GM11168 (cell line): ENCODE data around the gene POLA1.

ENCODE experiments used
- in situ Hi-C: fragments of 300-500 bp; cut with MboI; formaldehyde crosslinking; loops from one replicate; pipeline ENCODE4 v1.12.0; 2022; ENCODE audit warnings: low sequenced_read_pairs; ENCODE audit not compliant: unreplicated experiment

POLA1 gene

GRCh38 chrX:24874604-24875247 lies 181.0 kb downstream of the POLA1 start:
- in situ Hi-C loops, result no loop called here

DNA sequence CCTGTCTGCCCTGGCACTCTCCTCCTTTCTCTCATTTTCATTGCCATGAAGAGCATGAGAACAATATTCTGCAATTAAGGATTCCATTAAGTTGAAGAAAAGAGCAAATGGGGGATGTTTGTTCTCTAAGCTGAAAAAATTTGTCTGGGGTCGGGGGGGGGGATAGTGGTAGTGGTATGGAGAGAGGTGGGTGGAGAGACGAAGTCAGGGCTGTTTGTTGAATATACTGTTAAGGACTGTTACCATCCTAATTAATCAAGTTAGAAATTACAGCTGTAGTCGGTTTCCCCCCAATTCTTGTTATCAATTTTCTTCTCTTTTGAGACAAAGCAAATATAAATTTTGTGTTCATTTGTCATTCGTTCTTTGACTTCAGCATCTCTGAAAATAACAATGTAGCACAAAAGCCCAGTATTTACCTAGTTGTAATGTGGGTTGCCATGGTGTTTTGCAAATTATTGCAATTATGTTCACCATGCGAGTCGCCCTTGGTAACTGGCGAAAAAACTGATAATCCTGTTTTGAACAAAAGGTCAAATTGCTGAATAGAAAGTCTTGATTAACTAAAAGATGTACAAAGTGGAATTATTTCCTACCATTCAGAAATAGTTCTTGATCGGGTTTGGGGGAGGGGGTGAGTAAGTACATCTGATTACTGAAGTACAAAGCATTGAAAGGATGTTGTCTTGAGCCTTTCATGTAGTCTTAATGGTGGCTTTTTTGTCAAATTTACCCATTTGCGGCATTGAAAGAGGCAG lies 183.0 kb downstream of the POLA1 start:
- in situ Hi-C loops, result no loop called here

- in situ Hi-C loops, result no loop called here
Measured at GRCh38 chrX:24877288-24877664, 183.6 kb downstream of the POLA1 start.

GRCh38 chrX:24877854-24878650 lies 184.3 kb downstream of the POLA1 start:
- in situ Hi-C loops, result no loop called here

DNA sequence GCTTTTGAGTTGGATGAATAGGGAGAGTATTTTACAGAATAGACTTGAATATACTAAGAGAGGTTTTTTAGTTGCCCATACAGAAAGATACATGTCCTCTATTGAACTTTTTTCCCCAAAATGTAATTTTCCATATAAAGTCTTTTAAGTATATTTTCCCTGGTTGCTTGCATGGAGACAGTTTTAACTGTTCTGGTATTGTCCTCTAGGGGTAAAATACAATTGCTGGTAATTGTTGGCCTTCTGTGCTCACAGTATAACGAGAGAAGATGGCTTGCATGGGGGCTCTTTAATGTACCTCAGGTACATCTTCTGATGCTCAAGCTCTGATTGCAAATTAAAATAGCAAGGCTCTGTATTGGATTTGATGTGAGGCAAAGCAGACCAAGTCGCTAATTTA lies 186.0 kb downstream of the POLA1 start:
- in situ Hi-C loops, result no loop called here

- in situ Hi-C loops, result no loop called here
Measured at GRCh38 chrX:24886916-24887315, 193.2 kb downstream of the POLA1 start.

DNA sequence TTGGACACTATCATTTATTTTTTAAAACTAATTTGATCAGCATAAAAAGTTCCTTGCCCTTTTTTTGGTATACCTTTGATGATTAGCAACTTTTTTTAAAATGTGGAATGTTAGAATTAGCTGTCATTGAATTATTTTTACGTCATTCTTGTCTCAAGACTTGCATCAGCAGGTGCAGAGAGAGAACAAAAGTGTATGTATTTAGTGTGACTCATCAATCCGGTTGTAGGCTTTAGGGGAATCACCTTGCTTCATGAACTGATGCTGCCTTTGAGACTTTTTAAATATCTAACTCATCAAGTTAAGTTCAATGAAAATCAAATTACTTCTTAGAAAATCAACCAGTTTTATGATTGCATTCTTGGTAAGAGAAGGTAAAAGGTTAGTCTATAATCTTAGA lies 197.0 kb downstream of the POLA1 start:
- in situ Hi-C loops, result no loop called here

GRCh38 chrX:24899391-24899790 lies 205.7 kb downstream of the POLA1 start:
- in situ Hi-C loops, result no loop called here

GRCh38 chrX:24900234-24900633 lies 206.5 kb downstream of the POLA1 start:
- in situ Hi-C loops, result no loop called here

DNA sequence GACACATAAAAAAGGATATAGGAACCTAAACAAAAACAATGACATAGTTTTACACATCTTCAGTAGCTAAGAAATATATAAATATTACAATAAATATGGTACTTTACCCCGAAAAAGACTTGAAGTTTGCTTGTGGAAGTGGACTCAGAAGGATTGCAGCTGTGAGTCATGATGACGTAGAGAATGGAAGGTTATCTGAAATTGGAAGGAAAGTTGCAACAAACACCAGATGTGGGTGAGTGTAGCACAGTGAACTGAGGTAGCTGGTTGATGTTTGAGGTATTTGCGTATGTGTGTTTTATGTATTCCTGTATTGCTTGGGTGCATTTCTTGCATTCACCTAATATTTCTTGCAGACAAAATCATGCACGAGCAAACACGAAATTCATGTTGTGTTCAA lies 209.1 kb downstream of the POLA1 start:
- in situ Hi-C loops, result no loop called here

DNA sequence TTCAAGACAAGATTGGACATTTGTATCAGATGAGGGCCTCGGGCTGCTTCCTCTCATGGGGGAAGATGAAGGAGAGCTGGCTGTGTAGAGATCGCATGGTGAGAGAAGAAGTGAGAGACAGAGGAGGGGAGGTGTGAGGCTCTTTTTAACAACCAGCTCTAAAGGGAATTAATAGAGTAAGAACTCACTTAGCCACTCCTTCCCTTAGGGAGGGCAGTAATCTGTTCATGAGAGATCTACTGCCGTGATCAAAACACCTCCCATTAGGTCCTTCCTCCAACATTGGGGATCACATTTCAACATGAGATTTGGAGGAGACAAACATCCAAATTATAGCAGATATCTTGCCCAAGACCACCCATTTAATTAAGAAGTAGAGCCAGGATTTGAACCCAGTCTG lies 225.0 kb downstream of the POLA1 start:
- in situ Hi-C loops, result no loop called here

- in situ Hi-C loops, result no loop called here
Measured at GRCh38 chrX:24920769-24921168, 227.1 kb downstream of the POLA1 start.

DNA sequence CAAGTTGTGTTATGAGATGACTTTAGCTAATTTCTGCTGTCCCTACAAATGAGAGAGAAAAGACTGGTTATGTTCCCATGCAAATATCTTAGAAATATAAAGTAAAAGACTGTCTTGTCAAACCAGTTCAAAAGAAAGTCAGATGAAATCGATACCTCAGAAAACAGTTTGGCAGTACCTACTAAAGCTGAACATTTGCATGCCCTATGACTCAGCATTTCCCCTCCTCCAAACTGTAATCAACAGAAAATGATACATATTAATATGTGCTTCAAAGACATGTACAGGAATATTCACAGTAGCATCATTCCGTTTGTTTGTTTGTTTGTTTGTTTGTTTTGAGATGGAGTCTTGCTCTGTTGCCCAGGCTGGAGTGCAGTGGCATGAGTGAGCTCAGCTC lies 231.7 kb downstream of the POLA1 start:
- in situ Hi-C loops, result no loop called here

DNA sequence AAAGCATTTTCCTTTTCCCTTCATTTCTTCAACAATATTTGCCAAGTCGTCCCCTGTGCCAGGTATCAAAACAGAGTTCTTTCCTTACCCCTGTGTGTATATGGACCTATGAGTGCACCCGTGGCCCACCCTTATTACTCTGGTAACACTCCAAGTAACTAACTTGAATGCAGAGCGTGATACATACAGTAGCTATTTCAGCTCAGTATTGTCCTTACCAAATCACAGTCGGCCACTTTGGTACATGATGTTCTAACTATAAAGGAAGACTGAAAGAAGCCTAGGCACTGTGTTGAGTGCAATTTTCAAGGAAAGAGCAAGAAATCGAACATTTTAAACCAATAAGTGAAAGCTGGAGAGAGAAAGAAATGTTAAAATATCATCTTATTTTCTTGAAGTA lies 233.7 kb downstream of the POLA1 start:
- in situ Hi-C loops, result no loop called here

- in situ Hi-C loops, result no loop called here
Measured at GRCh38 chrX:24928114-24928513, 234.4 kb downstream of the POLA1 start.

GRCh38 chrX:24934279-24934678 lies 240.6 kb downstream of the POLA1 start:
- in situ Hi-C loops, result no loop called here

GRCh38 chrX:24945009-24945408 lies 251.3 kb downstream of the POLA1 start:
- in situ Hi-C loops, result no loop called here

GRCh38 chrX:24946369-24946768 lies 252.7 kb downstream of the POLA1 start:
- in situ Hi-C loops, result no loop called here

- in situ Hi-C loops, result no loop called here
Measured at GRCh38 chrX:24954732-24955131, 261.0 kb downstream of the POLA1 start.

DNA sequence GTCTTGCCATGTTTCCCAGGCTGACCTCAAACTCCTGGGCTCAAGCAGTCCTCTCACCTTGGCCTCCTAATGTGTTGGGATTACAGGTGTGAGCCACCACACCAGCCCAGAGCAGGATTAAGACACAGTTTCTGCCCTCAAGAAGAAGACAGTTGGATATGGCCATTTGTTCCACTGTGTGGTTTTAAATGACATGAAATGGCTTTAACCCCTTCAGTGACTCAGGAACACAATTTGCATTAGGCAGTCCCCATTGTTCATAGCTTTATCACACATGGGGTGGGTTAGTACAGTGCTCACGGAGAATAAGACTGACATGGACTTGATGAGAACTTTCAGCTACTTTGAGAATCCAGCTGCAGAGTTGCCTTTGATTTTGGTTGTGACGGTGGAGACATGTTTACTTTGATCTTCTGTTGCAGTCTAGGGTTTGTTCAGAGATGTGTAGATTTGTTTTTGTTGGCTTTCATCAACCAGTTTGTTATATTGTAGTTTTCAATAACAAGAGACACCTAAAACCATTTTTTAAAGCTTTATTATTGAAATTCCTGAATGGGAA lies 261.7 kb downstream of the POLA1 start:
- in situ Hi-C loops, result no loop called here

- in situ Hi-C loops, result no loop called here
Measured at GRCh38 chrX:24956828-24957227, 263.1 kb downstream of the POLA1 start.
